GM12874 (cell line): ENCODE data around the gene PRKCB.

Source experiments
- TF ChIP-seq, protein P1 (sequence below): IDR thresholded peaks from 2 replicates; pipeline ENCODE4 v1.5.1; 2011; ENCODE audit warnings: low read depth, mild to moderate bottlenecking, control low read depth, low read length, moderate library complexity; ENCODE audit not compliant: insufficient read depth

Gene PRKCB

DNA sequence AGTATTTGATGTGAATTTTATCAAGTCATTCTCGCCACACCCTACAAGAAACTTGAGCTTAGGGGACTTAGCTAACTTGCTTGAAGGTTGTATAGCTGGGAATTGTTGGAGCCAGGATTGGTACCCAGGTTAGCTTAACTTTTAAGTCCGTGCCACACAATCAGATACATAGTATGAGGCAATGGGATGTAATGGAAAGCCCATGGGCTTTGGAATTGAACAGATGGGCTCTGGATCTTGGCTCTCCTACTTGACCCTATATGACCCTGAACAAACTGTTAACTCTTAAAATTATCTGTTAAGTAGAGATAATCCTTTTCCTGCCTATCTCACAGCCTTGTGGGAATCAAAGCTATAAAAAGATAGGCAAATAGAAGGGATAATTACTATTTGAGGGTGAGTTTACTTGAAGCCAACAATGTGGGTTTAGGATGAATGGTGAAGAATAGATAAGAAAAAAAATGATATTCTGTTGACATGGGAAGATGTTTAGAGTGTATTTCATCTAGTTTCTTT lies 368.4 kb downstream of the PRKCB start:
- TF ChIP-seq, protein P1, sequence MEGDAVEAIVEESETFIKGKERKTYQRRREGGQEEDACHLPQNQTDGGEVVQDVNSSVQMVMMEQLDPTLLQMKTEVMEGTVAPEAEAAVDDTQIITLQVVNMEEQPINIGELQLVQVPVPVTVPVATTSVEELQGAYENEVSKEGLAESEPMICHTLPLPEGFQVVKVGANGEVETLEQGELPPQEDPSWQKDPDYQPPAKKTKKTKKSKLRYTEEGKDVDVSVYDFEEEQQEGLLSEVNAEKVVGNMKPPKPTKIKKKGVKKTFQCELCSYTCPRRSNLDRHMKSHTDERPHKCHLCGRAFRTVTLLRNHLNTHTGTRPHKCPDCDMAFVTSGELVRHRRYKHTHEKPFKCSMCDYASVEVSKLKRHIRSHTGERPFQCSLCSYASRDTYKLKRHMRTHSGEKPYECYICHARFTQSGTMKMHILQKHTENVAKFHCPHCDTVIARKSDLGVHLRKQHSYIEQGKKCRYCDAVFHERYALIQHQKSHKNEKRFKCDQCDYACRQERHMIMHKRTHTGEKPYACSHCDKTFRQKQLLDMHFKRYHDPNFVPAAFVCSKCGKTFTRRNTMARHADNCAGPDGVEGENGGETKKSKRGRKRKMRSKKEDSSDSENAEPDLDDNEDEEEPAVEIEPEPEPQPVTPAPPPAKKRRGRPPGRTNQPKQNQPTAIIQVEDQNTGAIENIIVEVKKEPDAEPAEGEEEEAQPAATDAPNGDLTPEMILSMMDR, result no peak

DNA sequence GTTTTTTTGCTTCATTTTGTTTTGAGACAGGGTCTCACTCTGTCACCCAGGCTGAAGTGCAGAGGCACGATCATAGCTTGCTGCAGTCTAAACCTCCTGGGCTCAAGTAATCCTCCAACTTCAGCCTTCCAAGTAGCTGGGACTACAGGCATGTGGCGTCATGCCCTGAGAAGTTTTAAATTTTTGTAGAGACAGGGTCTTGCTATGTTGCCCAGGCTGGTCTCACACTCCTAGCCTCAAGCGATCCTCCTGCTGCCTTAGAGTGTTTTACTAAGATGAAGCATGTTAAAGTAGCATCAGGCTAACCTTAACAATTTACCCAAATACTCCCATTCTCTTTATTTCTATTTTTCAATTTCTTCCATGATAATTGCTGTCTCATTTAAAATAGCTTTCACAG lies 371.1 kb downstream of the PRKCB start:
- TF ChIP-seq, protein P1, result no peak

DNA sequence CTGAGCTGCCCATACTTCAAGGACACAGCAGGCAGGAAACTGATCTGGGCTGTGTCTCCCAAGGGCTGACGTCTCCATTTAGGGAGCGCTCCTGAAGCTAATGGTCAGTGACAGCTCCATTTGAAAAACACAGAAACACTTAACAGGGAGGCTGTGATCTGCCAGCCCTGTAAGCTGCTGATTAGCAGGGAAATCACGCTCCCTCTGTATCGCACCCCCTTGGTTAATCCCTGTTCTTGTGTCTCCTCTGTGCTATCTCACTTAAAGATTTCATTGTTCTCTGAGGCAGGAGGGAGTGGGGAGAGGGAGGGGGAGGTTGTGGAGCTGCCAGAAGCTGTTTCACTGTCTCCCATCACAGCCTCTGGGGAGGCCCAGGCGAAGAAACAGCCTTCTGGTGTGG lies 372.9 kb downstream of the PRKCB start:
- TF ChIP-seq, protein P1, result no peak

DNA sequence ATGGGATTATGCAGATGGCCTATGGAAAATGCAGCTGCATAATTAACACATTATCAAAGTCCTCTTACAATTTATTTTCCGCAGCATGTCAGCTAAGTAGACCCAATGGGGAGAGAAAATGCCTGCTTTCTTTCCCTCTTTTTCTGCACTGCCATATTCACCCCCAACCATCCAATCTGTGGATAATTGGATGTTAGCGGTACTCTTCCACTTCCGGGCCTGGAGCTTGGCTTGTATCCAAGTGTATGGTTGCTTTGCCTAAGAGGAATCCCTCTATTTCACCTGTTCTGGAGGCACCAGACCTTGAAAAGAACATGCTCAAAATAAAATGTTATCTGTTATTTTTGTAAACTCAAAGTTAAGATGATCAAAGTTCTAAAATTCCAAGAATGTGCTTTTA lies 379.2 kb downstream of the PRKCB start:
- TF ChIP-seq, protein P1, result no peak

DNA sequence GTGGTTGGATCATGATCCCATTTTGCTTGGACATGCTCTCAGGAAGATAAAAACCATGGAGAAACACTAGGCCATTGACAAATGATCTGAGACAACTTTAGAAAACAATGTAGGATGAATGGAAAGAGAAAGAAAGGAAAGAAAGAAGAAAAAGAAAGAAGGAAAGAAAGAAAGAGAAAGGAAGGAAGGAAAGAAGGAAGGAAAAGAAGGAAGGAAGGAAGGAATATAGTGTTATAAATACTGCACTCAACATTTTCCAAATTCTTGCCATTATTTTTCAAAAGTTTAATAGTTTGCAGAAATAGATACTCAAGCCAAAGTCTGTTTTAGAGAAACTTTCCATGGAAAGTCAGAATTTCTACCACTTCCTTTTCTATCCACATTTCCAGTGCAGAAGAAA lies 381.2 kb downstream of the PRKCB start:
- TF ChIP-seq, protein P1, result no peak

DNA sequence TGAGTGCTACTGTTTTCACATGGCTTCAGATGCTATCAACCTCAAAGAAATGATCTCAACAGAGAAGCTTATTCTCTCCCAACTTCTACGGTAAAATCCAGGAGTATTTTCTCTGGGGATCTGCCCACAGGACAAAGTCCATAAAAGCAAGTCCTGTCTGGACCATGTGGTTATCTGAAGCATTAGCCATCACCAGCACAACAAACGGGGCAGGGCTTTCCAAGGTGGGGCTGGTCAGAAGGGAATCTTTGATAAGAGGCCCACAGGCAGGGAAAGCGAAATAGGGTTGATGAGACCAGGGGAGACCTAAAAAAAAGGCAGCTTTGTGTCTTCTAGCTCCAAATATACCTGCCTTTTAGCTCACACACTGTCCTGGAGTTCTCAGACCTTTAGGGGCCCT lies 381.7 kb downstream of the PRKCB start:
- TF ChIP-seq, protein P1, result no peak

DNA sequence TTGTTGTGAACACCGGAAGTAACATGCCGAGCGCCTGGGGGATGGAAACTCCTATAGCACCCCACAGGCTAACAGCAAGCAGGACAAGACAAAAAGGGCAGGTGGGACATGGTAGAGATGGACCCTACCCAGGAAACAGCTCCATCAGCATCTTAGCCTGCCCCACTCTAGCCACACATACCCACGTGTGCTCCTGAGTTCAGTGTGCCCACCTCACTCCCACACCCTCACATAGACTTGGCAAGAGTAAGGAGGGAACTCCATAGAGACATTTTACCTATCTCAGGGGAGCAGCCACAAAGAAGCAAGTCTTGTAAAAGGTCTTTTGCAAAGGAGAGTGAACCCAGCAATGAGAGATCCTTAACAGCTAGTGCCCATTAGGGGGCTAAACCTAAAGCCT lies 382.5 kb downstream of the PRKCB start:
- TF ChIP-seq, protein P1, result no peak

DNA sequence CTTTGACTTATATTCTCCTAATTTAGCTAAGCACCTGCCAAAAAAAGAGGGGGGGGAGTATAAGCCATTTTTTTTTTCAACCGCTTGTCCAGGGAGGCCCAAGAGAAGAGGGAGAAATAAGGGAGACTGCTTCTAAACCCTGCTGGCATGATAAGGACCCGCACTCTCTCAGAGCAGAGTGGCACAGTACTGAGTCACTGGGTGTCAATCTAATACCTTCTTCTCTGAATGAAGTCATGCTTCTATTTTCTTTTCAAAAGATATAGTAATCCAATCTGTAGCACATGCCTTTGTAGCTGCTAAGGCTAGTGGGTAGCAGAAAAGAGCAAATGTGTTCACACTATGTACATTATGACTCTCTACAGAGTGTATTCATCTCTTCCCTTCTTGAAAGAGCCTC lies 385.4 kb downstream of the PRKCB start:
- TF ChIP-seq, protein P1, result no peak
